H1 (cell line): Measurements from ENCODE around the gene NUTM1. TPM values are rescaled to one million over a fixed set of nuclear protein-coding genes. Genes with fewer than 3 reads are reported as not detected.

ENCODE experiments used
- CTCF ChIA-PET: fragments of 300-600 bp; sonication (Branson Sonifier 250); formaldehyde crosslinking; loops from one replicate; lab custom pipeline; 2021; ENCODE audit not compliant: partially characterized antibody; lab: Charles Lee
- POLR2A ChIA-PET: fragments of 300-600 bp; sonication (Branson Sonifier 250); formaldehyde crosslinking; loops from one replicate; lab custom pipeline; 2021; ENCODE audit warnings: inconsistent platforms; ENCODE audit not compliant: partially characterized antibody; lab: Charles Lee
- DNase-seq, 2 experiments: peaks; one replicate each; pipeline versions ENCODE4 v3.0.0 to v3.0.0-alpha.2; 2010 to 2022; ENCODE audit warnings: low spot score in 2 of 2, low read depth in 1 of 2, mixed read lengths in 1 of 2
- FAIRE-seq: peaks from 2 replicates; lab custom pipeline; 2011; peaks lifted over from hg19 to GRCh38; lab: Jason Lieb, UNC
- H2AFZ ChIP-seq: 2 replicates; pipeline ENCODE4 v1.8.1; 2012; ENCODE audit warnings: low read length, inconsistent platforms
- H2AK5ac ChIP-seq: 2 replicates; pipeline ENCODE4 v1.6.1; 2013; ENCODE audit warnings: low read depth, low read length
- H2BK120ac ChIP-seq: replicated peaks from 2 replicates; pipeline ENCODE3; 2013; ENCODE audit warnings: low read depth, low read length, inconsistent platforms
- H2BK12ac ChIP-seq: 2 replicates; pipeline ENCODE4 v1.6.1; 2013; ENCODE audit warnings: low read depth, low read length
- H2BK15ac ChIP-seq: 2 replicates; pipeline ENCODE4 v1.6.1; 2013; ENCODE audit warnings: low read length
- H2BK20ac ChIP-seq: 2 replicates; pipeline ENCODE4 v1.6.1; 2013; ENCODE audit warnings: low read length
- H2BK5ac ChIP-seq: 2 replicates; pipeline ENCODE4 v1.6.1; 2013; ENCODE audit warnings: low read depth, low read length
- H3K14ac ChIP-seq: 2 replicates; pipeline ENCODE4 v1.6.1; 2013; ENCODE audit warnings: inconsistent platforms; ENCODE audit not compliant: insufficient read length
- H3K18ac ChIP-seq: 2 replicates; pipeline ENCODE4 v1.6.1; 2013; ENCODE audit warnings: low read length; ENCODE audit errors: extremely low read depth
- H3K23ac ChIP-seq: 2 replicates; pipeline ENCODE4 v1.6.1; 2013; ENCODE audit warnings: inconsistent platforms; ENCODE audit not compliant: insufficient read length
- H3K23me2 ChIP-seq: 2 replicates; pipeline ENCODE4 v1.6.1; 2013; ENCODE audit warnings: low read depth, low read length
- H3K27ac ChIP-seq: 2 replicates; pipeline ENCODE4 v1.6.1; 2011; ENCODE audit warnings: low read depth, low read length, inconsistent platforms
- H3K27me3 ChIP-seq, 4 experiments: replicated peaks in 1 of 4; 1 replicate in 1 of 4; 2 replicates in 3 of 4; pipeline versions ENCODE4 v1.6.1 to v1.8.1; 2011 to 2013; ENCODE audit warnings: low read length in 3 of 4, mild to moderate bottlenecking in 3 of 4, inconsistent platforms in 2 of 4, mixed read lengths in 2 of 4, moderate library complexity in 1 of 4; ENCODE audit not compliant: control insufficient read depth in 3 of 4, insufficient read depth in 3 of 4; ENCODE audit errors: extremely low read depth in 1 of 4
- H3K36me3 ChIP-seq, 4 experiments: 2 replicates each; pipeline versions ENCODE4 v1.6.1 to v1.8.1; 2011 to 2013; ENCODE audit warnings: mild to moderate bottlenecking in 4 of 4, low read length in 3 of 4, moderate library complexity in 2 of 4, control low read depth in 1 of 4, inconsistent platforms in 1 of 4; ENCODE audit not compliant: insufficient read depth in 4 of 4, control insufficient read depth in 2 of 4
- H3K4ac ChIP-seq: replicated peaks from 2 replicates; pipeline ENCODE3; 2013; ENCODE audit warnings: low read length, low read depth, mixed read lengths, inconsistent platforms; ENCODE audit not compliant: insufficient read length
- H3K4me1 ChIP-seq, 4 experiments: replicated peaks in 1 of 4; 1 replicate in 1 of 4; 2 replicates in 3 of 4; pipeline versions ENCODE4 v1.6.1 to v1.8.1; 2011 to 2013; ENCODE audit warnings: low read length in 3 of 4, inconsistent platforms in 2 of 4, mixed read lengths in 1 of 4; ENCODE audit not compliant: insufficient read depth in 4 of 4, control insufficient read depth in 3 of 4
- H3K4me2 ChIP-seq, 2 experiments: 2 replicates each; pipeline versions ENCODE4 v1.6.1 to v1.8.1; 2011 to 2013; ENCODE audit warnings: low read depth in 2 of 2, low read length in 2 of 2, control low read depth in 1 of 2, inconsistent platforms in 1 of 2, mild to moderate bottlenecking in 1 of 2; ENCODE audit not compliant: insufficient read depth in 1 of 2
- H3K4me3 ChIP-seq, 4 experiments: fragments of 200-600, 300-600 bp in 1 of 4; sonication (generic), shearing (Covaris generic), sonication (Bioruptor Twin) in 1 of 4; 2 replicates each; pipeline versions ENCODE4 v1.5.1 to v1.8.1; 2011 to 2016; ENCODE audit warnings: low read length in 4 of 4, low read depth in 3 of 4, control low read depth in 2 of 4, inconsistent platforms in 2 of 4, mild to moderate bottlenecking in 2 of 4, mixed read lengths in 1 of 4, moderate library complexity in 1 of 4; ENCODE audit not compliant: insufficient read depth in 2 of 4; ENCODE audit errors: extremely low read depth in 1 of 4
- H3K56ac ChIP-seq: replicated peaks from 2 replicates; pipeline ENCODE3; 2013; ENCODE audit warnings: low read depth, mild to moderate bottlenecking, mixed read lengths, low read length, inconsistent platforms; ENCODE audit not compliant: insufficient read length
- H3K79me1 ChIP-seq: 2 replicates; pipeline ENCODE4 v1.6.1; 2013; ENCODE audit warnings: low read depth, low read length, control low read depth
- H3K79me2 ChIP-seq, 2 experiments: 2 replicates each; pipeline versions ENCODE4 v1.6.1 to v1.8.1; 2012 to 2013; ENCODE audit warnings: low read length in 2 of 2, mild to moderate bottlenecking in 2 of 2, inconsistent platforms in 1 of 2; ENCODE audit not compliant: insufficient read depth in 2 of 2, control insufficient read depth in 1 of 2
- H3K9ac ChIP-seq, 4 experiments: replicated peaks in 1 of 4; 1 replicate in 1 of 4; 2 replicates in 3 of 4; pipeline versions ENCODE4 v1.6.1 to v1.8.1; 2011 to 2013; ENCODE audit warnings: low read depth in 3 of 4, low read length in 3 of 4, control low read depth in 2 of 4, mild to moderate bottlenecking in 2 of 4, moderate library complexity in 2 of 4, inconsistent platforms in 1 of 4; ENCODE audit errors: extremely low read depth in 1 of 4
- H3K9me3 ChIP-seq, 2 experiments: 2 replicates each; pipeline versions ENCODE4 v1.6.1 to v1.8.1; 2012 to 2013; ENCODE audit warnings: mild to moderate bottlenecking in 2 of 2, moderate library complexity in 2 of 2, control low read depth in 1 of 2, inconsistent platforms in 1 of 2, low read depth in 1 of 2, low read length in 1 of 2, mixed read lengths in 1 of 2; ENCODE audit not compliant: insufficient read depth in 2 of 2
- H4K20me1 ChIP-seq, 2 experiments: replicated peaks in 1 of 2; 2 replicates each; pipeline versions ENCODE3 to v1.8.1; 2011 to 2013; ENCODE audit warnings: inconsistent platforms in 2 of 2, low read length in 2 of 2, mild to moderate bottlenecking in 1 of 2; ENCODE audit not compliant: insufficient read depth in 2 of 2, control insufficient read depth in 1 of 2
- H4K5ac ChIP-seq: 2 replicates; pipeline ENCODE4 v1.6.1; 2013; ENCODE audit warnings: low read length, low read depth, mixed read lengths, inconsistent platforms; ENCODE audit not compliant: insufficient read length
- H4K8ac ChIP-seq: 2 replicates; pipeline ENCODE4 v1.8.0; 2013; ENCODE audit warnings: mild to moderate bottlenecking, moderate library complexity, low read length, inconsistent platforms; ENCODE audit not compliant: insufficient read depth; ENCODE audit errors: extremely low read depth
- H4K91ac ChIP-seq: replicated peaks from 2 replicates; pipeline ENCODE3; 2013; ENCODE audit warnings: low read length, mixed read lengths, inconsistent platforms; ENCODE audit not compliant: insufficient read length
- CHD7 ChIP-seq: fragments of 300-600 bp; sonication (generic); IDR thresholded peaks from 2 replicates; pipeline ENCODE4 v1.7.1; 2012; ENCODE audit warnings: low read length, moderate library complexity, mild to moderate bottlenecking, inconsistent platforms; ENCODE audit not compliant: insufficient replicate concordance
- polyA plus RNA-seq, 7 experiments: library from polyadenylated mRNA; depleted of rRNA in 3 of 7; stranded (reverse) in 5 of 7; unstranded in 2 of 7; fragments of >200 nt in 5 of 7; fragments of 200-250 nt in 2 of 7; gene quantifications; 1 replicate in 5 of 7; 2 replicates in 1 of 7; 4 replicates in 1 of 7; pipeline versions ENCODE4 v1.2.1 to v1.2.3, GENCODE V29; 2011 to 2013; ENCODE audit warnings: missing spikeins in 2 of 7, mixed read lengths in 2 of 7
- total RNA-seq: library from RNA; stranded (reverse); fragmentation: NEBNext Ultra II Directional; extraction: Animal tissue kit (Norgen Biotek cat#: 25700); gene quantifications from 2 replicates; pipeline ENCODE4 v1.2.1, GENCODE V29; 2021

The NUTM1 gene
- total and polyA plus RNA-seq, 2 of the 8 experiments (the other 6 are each of a cell fraction or from before 2014, with no cell fraction given) = 0.39 to 0.60 TPM

- Histone ChIP-seq H3K4ac (no peak overlapping the region), H2AFZ (no peak overlapping the region), H3K4me1 (no peaks in the 10 kb centered on the region), H2BK15ac (no peak overlapping the region), H4K20me1 (no peaks in the 10 kb centered on the region), H2BK12ac (no peak overlapping the region), H4K5ac (no peak overlapping the region), H3K36me3 (0 out of 8 replicates have a peak, but pooled peaks cover 0 to 5% (median 0%) of the 10 kb centered on the region in 4 experiments), H3K23me2 (no peaks in the 10 kb centered on the region), H2BK120ac (no peak overlapping the region), H2AK5ac (no peak overlapping the region), H3K56ac (no peak overlapping the region), H3K18ac (no peak overlapping the region), H3K79me2 (no peaks in the 10 kb centered on the region), H3K79me1 (no peaks in the 10 kb centered on the region), H3K4me2 (no peak overlapping the region), H3K27ac (no peak overlapping the region), H4K91ac (no peak overlapping the region), H3K4me3 (no peak overlapping the region), H3K9ac (no peak overlapping the region), H3K27me3 (no peaks in the 10 kb centered on the region), H2BK20ac (no peak overlapping the region), H3K9me3 (peaks cover 7% of the 10 kb centered on the region in 2 experiments; a peak in 1 of 4 replicates), H3K14ac (no peak overlapping the region), H4K8ac (no peak overlapping the region), H3K23ac (no peak overlapping the region), H2BK5ac (no peak overlapping the region)
- FAIRE-seq (no peak), DNase-seq (no peak)
- CTCF ChIA-PET = interaction anchor here (0.6 to 0.9 kb wide), 3 partner anchors 11 to 36 kb away, joined by 3 read pairs; no protein-coding TSS in a partner anchor
- POLR2A ChIA-PET = no interaction called here
- no peak for TF ChIP-seq CHD7
These were observed 17.7 kb upstream of the NUTM1 start for GRCh38 chr15:34325368-34325767.
